K562 (cell line): Measurements from ENCODE around the gene KXD1. TPM values are rescaled to one million over a fixed set of nuclear protein-coding genes. Genes with fewer than 3 reads are reported as not detected.

Source experiments
- DACH1 ChIP-seq: fragments of 450-650 bp; IDR thresholded peaks from 2 replicates; pipeline ENCODE4 v1.6.1; 2018; ENCODE audit not compliant: partially characterized antibody
- ELF2 ChIP-seq: fragments of 250-450 bp; sonication (Bioruptor Pico); IDR thresholded peaks from 2 replicates; pipeline ENCODE4 v1.5.0; 2021; ENCODE audit warnings: mild to moderate bottlenecking
- ELF4 ChIP-seq: fragments of 450-650 bp; formaldehyde crosslinking; IDR thresholded peaks from 2 replicates; pipeline ENCODE4 v1.4.0; 2022; ENCODE audit warnings: missing genetic modification characterization
- ELK3 ChIP-seq: fragments of 450-650 bp; formaldehyde crosslinking; IDR thresholded peaks from 2 replicates; pipeline ENCODE4 v1.4.0; 2020; ENCODE audit warnings: mild to moderate bottlenecking
- FOSL1 ChIP-seq: fragments of 200-800 bp; sonication (Bioruptor generic); conservative IDR thresholded peaks from 2 replicates; pipeline ENCODE4 v1.6.1; 2016; ENCODE audit warnings: missing genetic modification characterization, missing compliant biosample characterization
- FOXJ2 ChIP-seq: fragments of 200-800 bp; sonication (Bioruptor generic); IDR thresholded peaks from 2 replicates; pipeline ENCODE4 v1.6.1; 2016; ENCODE audit warnings: missing genetic modification characterization, missing compliant biosample characterization
- GABPB1 ChIP-seq: sonication (generic); formaldehyde crosslinking; IDR thresholded peaks from 2 replicates; pipeline ENCODE4 v1.8.0; 2022; ENCODE audit warnings: mild to moderate bottlenecking, missing genetic modification reagents
- GATA2 ChIP-seq: sonication (generic); formaldehyde crosslinking; IDR thresholded peaks from 2 replicates; pipeline ENCODE4 v1.4.0; 2020; ENCODE audit warnings: mild to moderate bottlenecking, missing genetic modification reagents
- GTF2A2 ChIP-seq: IDR thresholded peaks from 2 replicates; pipeline ENCODE4 v1.6.1; 2016; ENCODE audit warnings: mild to moderate bottlenecking, missing genetic modification characterization, missing compliant biosample characterization
- HCFC1 ChIP-seq: IDR thresholded peaks from 2 replicates; pipeline ENCODE4 v1.6.1; 2012; ENCODE audit warnings: low read depth, low read length, improper control_type of control experiment
- HMG20A ChIP-seq: fragments of 450-650 bp; formaldehyde crosslinking; conservative IDR thresholded peaks from 2 replicates; pipeline ENCODE4 v1.4.0; 2020; ENCODE audit warnings: mild to moderate bottlenecking, mixed read lengths
- HMGN3 ChIP-seq: IDR thresholded peaks from 2 replicates; pipeline ENCODE4 v1.6.1; 2011; ENCODE audit warnings: borderline replicate concordance, low read depth, mild to moderate bottlenecking, mixed read lengths, low read length; ENCODE audit not compliant: insufficient read length; ENCODE audit errors: extremely low read depth
- HNRNPH1 ChIP-seq: fragments of 200-400 bp; formaldehyde crosslinking; optimal IDR thresholded peaks from 2 replicates; pipeline ENCODE3; 2017; ENCODE audit warnings: low read depth, mild to moderate bottlenecking, low read length, moderate library complexity
- MCM5 ChIP-seq: fragments of 450-650 bp; IDR thresholded peaks from 2 replicates; pipeline ENCODE4 v1.6.1; 2016; ENCODE audit warnings: low read depth
- MYBL2 ChIP-seq, 2 experiments: fragments of 450-650 bp in 1 of 2; sonication (generic) in 1 of 2; formaldehyde crosslinking in 1 of 2; IDR thresholded peaks; 2 replicates each; pipeline versions ENCODE4 v1.6.1 to v1.8.1; 2017 to 2022; ENCODE audit warnings: borderline replicate concordance in 1 of 2, inconsistent platforms in 1 of 2, low read depth in 1 of 2, mild to moderate bottlenecking in 1 of 2, missing genetic modification reagents in 1 of 2, moderate library complexity in 1 of 2
- NCOA2 ChIP-seq, 2 experiments: fragments of 450-650 bp; IDR thresholded peaks; 2 replicates each; pipeline ENCODE4 v1.6.1; 2018; ENCODE audit warnings: mild to moderate bottlenecking in 2 of 2, moderate library complexity in 1 of 2; ENCODE audit not compliant: partially characterized antibody in 2 of 2
- NFATC3 ChIP-seq: fragments of 450-650 bp; IDR thresholded peaks from 2 replicates; pipeline ENCODE4 v1.6.1; 2017; ENCODE audit warnings: mild to moderate bottlenecking
- OTX1 ChIP-seq: fragments of 450-650 bp; formaldehyde crosslinking; IDR thresholded peaks from 2 replicates; pipeline ENCODE4 v1.4.0; 2022; ENCODE audit warnings: mild to moderate bottlenecking
- RAD51 ChIP-seq: fragments of 450-650 bp; IDR thresholded peaks from 2 replicates; pipeline ENCODE4 v1.7.1; 2016; ENCODE audit warnings: low read depth, mild to moderate bottlenecking, borderline replicate concordance
- SMARCA4 ChIP-seq: fragments of 450-650 bp; IDR thresholded peaks from 2 replicates; pipeline ENCODE4 v1.6.1; 2016
- SPI1 ChIP-seq: IDR thresholded peaks from 2 replicates; pipeline ENCODE4 v1.6.1; 2011; ENCODE audit warnings: low read depth, low read length, control low read depth, borderline replicate concordance
- TRIM28 ChIP-seq: fragments of 450-650 bp; IDR thresholded peaks from 2 replicates; pipeline ENCODE4 v1.6.1; 2017
- ZFPM2 ChIP-seq: fragments of 250-450 bp; sonication (Bioruptor Pico); IDR thresholded peaks from 2 replicates; pipeline ENCODE4 v1.5.1; 2022; ENCODE audit warnings: mild to moderate bottlenecking
- ZKSCAN3 ChIP-seq: fragments of 250-450 bp; sonication (Bioruptor Pico); IDR thresholded peaks from 2 replicates; pipeline ENCODE4 v1.4.0; 2020
- ZNF584 ChIP-seq: fragments of 200-800 bp; sonication (Bioruptor generic); IDR thresholded peaks from 2 replicates; pipeline ENCODE4 v1.6.1; 2016; ENCODE audit warnings: low read depth, mild to moderate bottlenecking, missing genetic modification characterization, missing compliant biosample characterization
- ZNF589 ChIP-seq: fragments of 200-800 bp; sonication (Bioruptor generic); IDR thresholded peaks from 2 replicates; pipeline ENCODE4 v1.6.1; 2016; ENCODE audit warnings: low read depth, missing genetic modification characterization, missing compliant biosample characterization
- polyA plus RNA-seq, 8 experiments: library from polyadenylated mRNA; depleted of rRNA in 4 of 8; stranded (reverse) in 5 of 8; unstranded in 3 of 8; fragments of >200 nt; fragmentation: Nextera tagmentation in 2 of 8; fragmentation: Illumina TruSeq in 1 of 8; extraction: Ambion mirVana in 2 of 8; extraction: Trizol in 1 of 8; gene quantifications; 2 replicates each; pipeline versions ENCODE4 v1.2.1 to v1.2.3, GENCODE V29; 2011 to 2014; ENCODE audit warnings: inconsistent platforms in 1 of 8, missing spikeins in 1 of 8
- total RNA-seq, 7 experiments: library from RNA; depleted of rRNA in 6 of 7; stranded (reverse); fragments of >200 nt in 6 of 7; fragmentation: Illumina TruSeq in 2 of 7; extraction: Trizol in 2 of 7; gene quantifications; 2 replicates each; pipeline versions ENCODE4 v1.2.1 to v1.2.3, GENCODE V29; 2011 to 2021; ENCODE audit warnings: low replicate concordance in 1 of 7
- TF ChIP-seq, protein P1 (sequence below): fragments of 250-450 bp; sonication (Bioruptor Pico); IDR thresholded peaks from 2 replicates; pipeline ENCODE4 v1.9.0; 2021; ENCODE audit warnings: mild to moderate bottlenecking, inconsistent platforms

The KXD1 gene
- total and polyA plus RNA-seq, 9 of the 15 experiments (the other 6 are each of a cell fraction or from before 2014, with no cell fraction given), result 21.9 to 210 (median 118) TPM

GRCh38 chr19:18589380-18590272 is 32.0 kb downstream of the KXD1 start (continued):
- TF ChIP-seq OTX1 (CRISPR knock-in tag) (no peak), SMARCA4 (no peak), FOXJ2 (tag) (no peak), HCFC1 (peak; percentile 35), MCM5 (no peak), DACH1 (no peak), ELF2 (CRISPR knock-in tag) (no peak), HMGN3 (peak; percentile 5), ZKSCAN3 (no peak), HNRNPH1 (no peak), GATA2 (CRISPR knock-in tag) (no peak), GTF2A2 (tag) (no peak), ELF4 (CRISPR knock-in tag) (no peak), FOSL1 (tag) (no peak), ELK3 (no peak), HMG20A (no peak), MYBL2 (IDR thresholded peaks at IDR 0.05; ENCODE audit: low read depth) (no peak), MYBL2 (CRISPR knock-in tag; IDR thresholded peaks at IDR 0.05; ENCODE audit: borderline replicate concordance) (no peak), NCOA2 (IDR thresholded peaks at IDR 0.05; ENCODE audit: partially characterized antibody in 2 of 2) (no peak), ZFPM2 (CRISPR knock-in tag) (no peak), SPI1 (no peak), RAD51 (peak; percentile 34; the same call in 1 of the 2 replicates), ZNF589 (CRISPR knock-in tag) (no peak), GABPB1 (CRISPR knock-in tag) (peak; percentile 72; the same call in 1 of the 2 replicates), NFATC3 (no peak), ZNF584 (CRISPR knock-in tag) (no peak), TRIM28 (no peak)
- TF ChIP-seq, protein P1, sequence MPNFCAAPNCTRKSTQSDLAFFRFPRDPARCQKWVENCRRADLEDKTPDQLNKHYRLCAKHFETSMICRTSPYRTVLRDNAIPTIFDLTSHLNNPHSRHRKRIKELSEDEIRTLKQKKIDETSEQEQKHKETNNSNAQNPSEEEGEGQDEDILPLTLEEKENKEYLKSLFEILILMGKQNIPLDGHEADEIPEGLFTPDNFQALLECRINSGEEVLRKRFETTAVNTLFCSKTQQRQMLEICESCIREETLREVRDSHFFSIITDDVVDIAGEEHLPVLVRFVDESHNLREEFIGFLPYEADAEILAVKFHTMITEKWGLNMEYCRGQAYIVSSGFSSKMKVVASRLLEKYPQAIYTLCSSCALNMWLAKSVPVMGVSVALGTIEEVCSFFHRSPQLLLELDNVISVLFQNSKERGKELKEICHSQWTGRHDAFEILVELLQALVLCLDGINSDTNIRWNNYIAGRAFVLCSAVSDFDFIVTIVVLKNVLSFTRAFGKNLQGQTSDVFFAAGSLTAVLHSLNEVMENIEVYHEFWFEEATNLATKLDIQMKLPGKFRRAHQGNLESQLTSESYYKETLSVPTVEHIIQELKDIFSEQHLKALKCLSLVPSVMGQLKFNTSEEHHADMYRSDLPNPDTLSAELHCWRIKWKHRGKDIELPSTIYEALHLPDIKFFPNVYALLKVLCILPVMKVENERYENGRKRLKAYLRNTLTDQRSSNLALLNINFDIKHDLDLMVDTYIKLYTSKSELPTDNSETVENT (CRISPR knock-in tag), result no peak
